CD4-positive, alpha-beta T cell treated with Interleukin-2 at 100 ng/mL for 4 hours (primary cell): ENCODE measurements around the gene TEX54.
"Not testable (repeated sequence)": the region's sequence is repeated elsewhere in the genome, so short reads cannot be mapped to it uniquely, and the experiment has no call there.

Experiments
- DNase-seq: peaks from one replicate; pipeline ENCODE4 v3.0.0-alpha.2; 2020; ENCODE audit warnings: low spot score

TEX54 gene

DNA sequence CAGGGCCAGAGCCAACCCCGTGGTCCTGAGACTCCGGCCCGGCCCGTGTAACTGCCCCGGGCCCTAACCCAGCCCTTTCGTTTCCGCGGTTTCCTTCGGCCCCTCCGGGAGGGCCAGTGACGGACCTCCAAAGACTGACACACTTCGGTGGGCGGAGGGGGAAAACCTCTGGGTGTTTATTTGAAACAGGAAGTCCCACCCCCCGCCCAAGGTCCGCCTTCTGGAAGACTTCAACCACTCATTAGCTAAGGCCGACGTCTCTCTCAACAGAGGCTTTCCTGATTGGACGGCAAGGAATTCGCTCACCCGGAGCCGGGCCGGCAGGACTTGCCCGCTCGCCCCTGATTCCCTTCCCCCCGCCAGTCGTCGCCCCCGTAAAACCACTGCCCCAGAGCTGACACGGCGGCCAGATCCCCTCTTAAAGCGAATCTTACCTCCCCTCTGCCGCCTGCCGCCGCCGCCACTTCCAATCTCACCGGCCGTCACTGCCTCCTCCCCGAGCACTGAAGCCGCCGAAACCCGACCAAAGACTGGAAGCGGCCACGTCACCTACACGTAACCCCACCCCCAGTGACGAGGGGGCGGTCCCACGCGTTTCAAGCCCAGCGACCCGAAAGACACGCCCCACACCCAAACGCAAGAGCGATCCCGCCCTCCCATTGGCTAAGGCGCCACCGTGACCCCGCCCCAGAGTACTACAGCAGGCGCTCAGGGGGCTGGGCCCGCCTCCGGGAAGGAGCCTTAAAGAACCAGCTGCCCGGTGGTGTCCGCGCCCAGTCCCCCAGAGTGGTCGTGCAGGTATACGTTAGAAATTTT, 913 bp downstream of the TEX54 start, which contains the start of gene STX5:
Gene STX5, minus strand, starts transcription at position 532 of the 816 bp plus-strand sequence. CDS start 808 bp downstream, outside the sequence.
- DNase-seq: peak; percentile 100

DNA sequence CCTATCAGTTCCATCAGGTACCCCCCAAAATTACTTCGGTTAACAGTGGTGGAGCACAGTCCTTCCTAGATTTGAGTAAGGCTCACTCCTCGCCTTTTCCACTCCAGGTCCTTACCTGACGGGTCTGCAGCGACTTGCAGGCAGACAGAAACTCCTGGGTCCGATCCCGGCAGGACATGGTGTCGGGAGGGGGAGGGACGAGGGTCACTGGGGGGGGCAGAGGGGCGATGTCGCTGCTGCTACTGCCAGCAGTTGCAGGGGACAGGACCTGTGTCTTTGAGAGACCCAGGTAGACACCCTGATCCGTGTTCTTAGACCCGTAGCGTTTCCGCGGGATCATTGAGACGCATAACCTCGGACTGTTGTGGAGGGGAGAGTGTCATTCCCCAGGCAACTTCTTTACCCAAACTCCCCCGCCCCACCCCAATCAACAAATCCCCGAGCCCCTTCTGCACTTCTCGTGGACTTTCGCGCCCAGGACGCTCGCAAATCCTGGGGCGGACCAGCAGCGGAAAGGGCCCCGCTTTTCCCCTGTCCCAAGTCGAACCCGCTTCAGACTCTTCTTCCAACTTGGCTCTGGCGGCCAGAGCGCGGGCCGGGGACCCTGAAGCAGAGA, 1.6 kb downstream of the TEX54 start:
- DNase-seq: no peak

DNA sequence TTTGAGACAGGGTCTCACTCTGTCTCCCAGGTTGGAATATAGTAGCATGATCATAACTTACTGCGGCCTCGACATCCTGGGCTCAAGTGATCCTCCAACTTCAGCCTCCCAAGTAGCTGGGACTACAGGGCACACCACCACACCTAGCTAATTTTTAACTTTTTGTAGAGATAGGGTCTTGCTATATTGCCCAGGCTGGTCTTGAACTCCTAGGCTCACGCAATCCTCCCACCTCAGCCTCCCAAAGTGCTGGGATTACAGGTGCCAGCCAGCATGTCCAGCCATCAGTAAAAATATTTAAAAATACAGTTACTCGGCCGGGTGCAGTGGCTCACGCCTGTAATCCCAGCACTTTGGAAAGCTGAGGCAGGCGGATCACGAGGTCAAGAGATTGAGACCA, 4.5 kb downstream of the TEX54 start:
- not testable (repeated sequence) for DNase-seq

DNA sequence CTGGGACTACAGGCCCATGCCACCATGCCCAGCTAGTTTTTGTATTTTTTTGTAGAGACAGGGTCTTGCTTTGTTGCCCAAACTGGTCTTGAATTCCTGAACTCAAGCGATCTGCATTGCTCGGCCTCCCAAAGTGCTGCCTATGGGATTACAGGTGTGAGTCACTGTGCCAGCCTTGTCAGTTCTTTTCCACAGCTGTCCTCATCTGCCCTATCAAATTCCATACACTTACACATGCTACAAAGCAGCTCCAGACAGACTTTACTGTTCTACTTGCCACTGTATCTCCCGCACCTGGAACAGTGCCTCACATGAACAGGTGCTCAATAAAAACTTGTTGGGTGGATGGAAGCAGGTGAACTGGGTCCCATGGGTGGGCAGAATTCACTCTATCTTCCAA, 9.0 kb downstream of the TEX54 start:
- DNase-seq: no peak

DNA sequence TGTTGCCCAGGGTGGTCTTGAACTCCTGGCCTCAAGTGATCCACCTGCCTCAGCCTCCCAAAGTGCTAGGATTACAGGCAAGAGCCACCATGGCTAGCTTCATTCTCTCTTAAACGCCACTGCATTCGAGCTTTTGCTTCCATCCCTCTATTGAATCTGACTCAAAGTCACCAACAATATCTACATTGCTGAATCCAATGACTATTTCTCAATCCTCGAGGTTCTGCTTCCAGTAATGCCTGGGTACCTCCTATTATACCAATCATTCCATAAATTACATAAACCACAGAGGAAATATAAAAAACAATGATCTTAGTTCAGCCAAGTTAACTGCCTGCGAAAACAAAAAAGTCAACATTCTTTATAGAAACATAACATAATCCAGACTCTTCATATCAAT, 15.5 kb downstream of the TEX54 start:
- no peak for DNase-seq

DNA sequence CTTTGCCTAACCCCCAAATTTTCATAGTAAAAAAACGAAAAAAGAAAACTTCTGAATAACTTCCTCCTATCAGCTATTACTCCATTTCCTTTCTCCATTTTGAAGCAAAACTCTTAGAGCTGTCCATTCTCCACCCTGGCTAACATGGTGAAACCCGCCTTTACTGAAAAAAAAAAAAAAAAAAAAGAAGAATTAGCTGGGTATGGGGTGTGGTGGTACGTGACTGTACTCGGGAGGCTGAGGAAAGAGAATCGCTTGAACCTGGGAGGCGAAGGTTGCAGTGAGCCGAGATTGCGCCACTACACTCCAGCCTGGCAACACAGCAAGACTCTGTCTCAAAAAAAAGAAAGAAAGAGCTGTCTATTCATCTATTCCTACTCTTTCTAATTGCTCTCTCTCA, 16.1 kb downstream of the TEX54 start:
- DNase-seq: no peak

DNA sequence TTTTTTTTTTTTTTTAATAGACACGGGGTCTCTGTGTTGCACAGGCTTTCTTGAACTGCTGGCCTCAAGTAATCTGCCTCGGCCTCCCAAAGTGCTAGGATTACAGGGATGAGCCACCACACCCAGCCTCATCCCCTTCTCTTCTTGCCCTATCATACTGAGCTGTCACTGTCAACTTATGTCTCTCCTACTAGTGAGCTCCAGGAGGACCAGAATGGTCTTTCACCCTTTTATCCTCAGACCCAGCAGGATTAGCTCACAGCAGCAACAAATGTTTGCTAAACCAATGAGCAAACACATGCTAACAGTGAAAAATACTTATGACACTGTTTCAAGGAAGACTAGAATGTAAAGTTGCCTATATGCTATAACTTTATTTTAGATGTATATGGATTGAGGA, 21.0 kb downstream of the TEX54 start:
- DNase-seq: no peak

DNA sequence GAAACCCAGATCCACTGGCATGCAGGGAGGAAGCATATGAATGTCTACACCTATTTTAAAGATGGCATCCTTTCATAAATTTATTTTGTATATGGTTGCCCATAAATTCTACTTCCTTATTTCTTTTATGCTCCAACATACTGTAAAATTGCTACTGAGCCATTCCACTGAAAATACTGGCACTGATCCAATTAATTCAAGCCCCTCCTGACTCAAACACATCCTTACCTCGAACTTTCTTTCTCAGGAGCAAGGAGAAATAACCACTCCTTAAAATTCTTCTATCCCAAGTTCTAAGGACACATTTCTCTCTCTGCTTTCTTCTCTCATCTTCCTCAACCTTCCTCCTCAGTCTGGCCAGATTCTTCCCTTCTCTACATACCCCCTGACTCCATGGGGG, 21.9 kb downstream of the TEX54 start:
- DNase-seq: no peak

DNA sequence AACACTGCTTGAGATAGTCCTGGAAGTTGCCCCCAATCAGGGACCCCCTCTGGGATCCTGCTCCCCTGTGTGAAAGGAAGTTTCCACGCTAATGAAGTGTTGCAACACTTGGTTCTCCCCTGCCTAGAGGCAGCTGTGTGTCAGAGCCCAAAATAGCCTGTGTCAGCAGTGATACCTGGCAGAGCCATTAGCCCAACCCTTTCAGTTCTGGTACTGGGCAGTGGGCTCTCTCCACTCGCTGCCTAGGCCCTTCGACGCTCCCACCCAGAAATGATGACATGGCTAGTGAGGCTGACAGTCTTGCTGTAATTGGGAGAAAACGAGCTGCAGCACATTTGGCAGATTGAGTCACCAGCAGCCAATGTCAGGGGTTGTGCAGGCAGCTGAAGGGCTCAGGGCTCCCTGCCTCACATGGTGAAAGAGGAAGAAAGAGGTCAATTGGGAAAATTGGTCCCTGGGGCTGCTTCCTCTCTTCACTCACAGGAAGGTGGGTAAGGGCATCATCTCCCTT, 26.0 kb downstream of the TEX54 start:
- DNase-seq: no peak

DNA sequence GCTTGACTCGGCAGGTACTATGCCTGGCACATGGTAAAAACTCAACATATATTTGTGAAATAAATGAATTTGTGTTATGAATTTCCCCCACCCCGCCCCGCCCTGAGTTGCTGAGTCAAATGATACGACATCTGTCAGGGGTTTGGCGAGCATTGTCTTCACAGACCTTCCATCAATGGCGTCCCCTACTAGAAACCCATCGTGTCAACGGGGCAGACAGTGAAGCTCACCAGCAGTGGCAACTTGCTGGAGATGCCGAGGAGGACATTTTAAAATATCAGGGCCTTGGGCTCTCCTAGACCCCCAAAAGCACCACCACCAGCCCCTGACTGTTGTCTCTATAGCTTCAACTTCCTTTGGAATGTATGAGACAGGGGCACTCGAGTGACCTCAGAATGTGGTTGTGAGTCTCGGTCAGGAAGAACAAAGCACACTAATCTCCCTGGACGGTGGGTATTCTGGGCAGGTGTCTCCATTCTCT, 26.6 kb downstream of the TEX54 start:
- DNase-seq: no peak

DNA sequence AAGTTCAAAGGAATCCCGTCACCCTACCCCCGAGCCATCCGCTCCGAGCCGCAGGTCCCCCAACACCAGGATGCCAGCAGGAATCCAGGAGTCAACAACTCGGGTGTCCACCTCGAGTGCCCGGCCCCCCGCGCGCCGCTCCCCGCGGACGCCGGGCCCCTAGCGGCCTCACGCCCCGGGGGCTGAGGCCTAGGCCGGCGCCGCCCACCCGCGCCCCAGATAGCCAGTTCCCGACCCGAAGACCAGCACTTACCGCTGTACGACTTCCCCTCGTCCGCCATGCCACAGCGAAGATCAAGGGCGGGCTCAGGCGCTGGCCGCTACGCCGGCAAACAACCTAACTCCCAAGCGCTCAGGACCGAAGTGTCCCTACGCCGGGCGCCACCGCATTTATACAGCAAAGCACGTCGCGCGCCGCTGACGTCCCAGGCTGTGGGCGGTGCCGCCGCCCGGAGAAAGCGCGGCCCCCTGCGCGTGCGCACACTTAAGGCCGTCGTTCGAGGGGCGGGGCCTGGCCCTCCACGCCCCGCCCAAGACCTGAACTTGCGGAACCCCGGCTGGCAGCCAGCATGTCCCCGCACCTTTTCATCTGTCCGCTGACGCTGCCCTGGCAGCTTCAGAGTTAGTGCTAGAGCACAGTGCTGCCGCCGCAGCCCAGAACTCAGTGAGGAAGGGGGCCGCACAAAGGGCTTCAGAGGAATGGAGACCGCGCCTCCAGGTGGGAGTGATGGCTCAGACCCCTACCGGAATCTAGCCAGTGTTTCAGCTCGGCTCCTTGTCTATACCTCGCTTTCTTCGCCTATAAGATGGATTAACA, 27.4 kb downstream of the TEX54 start, which contains the start of gene NXF1:
Gene NXF1, minus strand, starts transcription at position 365 of the 817 bp plus-strand sequence. Its CDS starts 84 bp downstream, at position 281.
- peak; percentile 96 for DNase-seq

DNA sequence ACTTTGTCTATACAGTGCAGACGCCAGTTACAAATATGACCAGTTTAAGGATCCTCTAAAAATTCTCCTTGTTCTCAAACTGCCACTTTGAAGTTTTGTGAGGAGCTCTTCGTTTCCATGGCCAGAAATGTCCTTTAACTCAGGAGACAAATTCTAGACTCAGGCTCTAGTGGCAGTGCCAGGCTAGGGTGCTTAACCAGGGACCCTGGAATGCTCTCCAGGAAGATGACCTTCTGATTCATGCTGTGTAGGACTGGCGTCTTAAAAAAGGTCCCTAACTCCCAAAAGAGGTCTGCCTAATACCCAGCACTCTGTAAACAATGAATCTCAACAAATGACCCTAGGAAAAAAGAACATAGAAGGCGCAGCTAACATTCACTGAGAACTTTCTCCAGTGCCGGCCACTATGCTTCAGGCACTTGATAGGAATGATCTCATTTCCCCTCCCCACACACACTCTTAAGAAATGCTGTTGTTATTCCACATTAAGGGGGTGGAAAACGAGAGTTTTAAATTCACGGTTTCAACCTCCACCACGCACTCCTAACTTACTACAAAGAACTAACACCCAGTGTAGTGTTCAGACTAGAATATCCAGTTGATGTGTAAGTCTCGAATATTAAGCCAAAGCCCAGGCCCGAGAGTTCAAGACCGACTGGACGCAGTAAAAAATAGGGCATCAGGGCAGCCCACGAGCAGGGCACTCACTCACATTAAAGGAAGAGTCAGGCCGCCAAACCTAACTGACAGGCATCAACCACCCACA, 28.1 kb downstream of the TEX54 start:
- DNase-seq: peak; percentile 35

DNA sequence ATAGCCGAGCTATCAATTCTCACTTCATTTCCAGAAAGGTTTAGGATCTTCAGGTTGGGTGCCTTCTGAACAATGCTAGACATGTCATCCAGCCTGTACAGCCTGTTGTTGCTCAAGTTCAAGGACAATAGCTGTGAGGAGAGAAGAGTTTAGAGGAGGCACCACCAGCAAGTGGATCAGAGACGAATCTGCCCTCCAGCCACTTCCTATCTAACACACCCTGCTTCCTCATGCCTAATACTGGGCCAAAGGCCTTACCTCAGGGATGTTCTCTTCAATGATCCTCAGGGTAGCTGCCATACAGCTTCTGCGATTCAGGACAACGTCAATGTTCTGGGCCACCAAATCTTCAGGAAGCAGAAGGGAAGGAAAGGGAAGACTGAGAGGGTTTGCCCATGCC, 31.6 kb downstream of the TEX54 start:
- no peak for DNase-seq

DNA sequence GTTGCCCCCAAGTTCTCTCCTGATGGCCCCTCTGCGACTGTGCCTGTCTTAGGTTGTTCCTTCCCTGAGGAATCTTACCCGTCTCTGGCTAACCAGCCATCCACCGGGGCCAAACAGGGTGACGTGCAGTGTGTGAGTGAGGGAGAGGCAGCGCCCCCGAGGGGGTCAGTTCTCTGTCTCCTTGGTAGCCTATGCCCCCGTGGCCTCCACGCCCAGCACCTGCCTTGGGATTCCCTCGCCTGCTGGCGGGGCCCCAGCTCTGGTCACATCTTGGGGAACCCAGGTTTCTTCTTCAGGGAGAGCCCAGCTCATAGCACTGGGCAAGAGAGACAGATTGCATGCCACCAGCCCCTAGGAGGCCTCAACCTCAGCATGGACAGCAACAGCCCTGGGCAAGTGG, 33.2 kb downstream of the TEX54 start:
- DNase-seq: no peak

DNA sequence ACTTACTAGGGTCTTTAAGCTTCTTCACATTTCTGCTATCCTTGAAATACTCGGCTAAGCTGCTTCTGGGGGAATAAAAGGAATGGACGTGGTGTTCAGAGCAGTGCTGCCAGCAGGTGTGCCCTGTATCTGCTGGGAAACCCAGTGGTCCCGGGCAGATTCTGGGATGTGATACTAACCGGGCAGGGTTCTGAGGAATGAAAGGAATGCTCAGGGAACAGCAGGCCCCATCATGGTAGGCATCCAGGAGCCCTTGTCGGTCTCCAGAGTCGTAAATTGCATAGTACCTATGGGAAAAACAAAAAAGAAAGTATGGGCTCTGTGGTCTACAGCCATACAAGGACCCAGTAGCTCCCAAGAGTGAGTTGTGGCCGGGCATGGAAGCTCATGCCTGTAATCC, 36.4 kb downstream of the TEX54 start:
- no peak for DNase-seq

DNA sequence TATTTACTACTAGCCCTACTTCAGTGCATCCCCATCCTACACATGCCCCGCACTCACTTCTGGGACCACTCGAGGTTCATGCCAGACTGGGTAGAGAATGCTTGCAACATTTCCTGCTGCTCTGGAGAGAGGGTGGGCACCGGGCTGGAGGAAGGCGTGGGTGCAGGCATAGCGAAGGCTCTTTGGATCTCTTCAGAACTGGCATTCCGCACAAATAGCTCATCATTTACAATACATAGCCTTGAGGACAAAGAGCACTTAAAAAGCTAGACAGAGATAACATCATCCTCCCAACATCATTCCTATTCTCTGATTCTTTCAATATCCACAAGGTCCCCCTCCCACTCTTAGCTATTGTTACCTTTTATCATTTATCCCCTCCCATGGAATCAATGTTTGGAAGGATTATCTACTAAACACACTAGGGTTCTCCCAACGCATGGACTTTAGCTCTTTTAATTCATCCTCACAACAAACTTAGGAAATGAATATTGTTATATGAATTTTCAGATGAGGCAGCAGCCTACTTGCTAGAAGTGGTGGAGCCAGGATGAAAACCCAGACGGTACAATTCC, 38.4 kb downstream of the TEX54 start:
- no peak for DNase-seq

DNA sequence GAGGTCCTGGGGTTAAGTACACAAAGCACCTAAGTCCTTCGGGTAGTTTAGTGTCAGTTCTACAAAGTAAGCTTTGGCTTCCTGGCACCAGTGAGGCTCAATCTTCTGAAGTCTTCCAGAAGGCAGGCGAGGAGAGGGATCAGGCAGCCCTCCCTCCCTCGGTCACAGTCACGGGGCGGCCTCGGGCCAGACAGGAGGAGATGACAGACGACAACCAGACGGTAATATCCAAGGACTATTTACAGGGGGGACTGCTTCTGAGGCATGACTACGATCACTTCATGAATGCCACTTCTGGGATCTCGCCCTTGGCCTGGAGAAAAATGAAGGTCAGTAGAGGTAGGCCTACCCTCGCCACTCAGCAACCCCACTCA, 40.5 kb downstream of the TEX54 start:
- DNase-seq: no peak

DNA sequence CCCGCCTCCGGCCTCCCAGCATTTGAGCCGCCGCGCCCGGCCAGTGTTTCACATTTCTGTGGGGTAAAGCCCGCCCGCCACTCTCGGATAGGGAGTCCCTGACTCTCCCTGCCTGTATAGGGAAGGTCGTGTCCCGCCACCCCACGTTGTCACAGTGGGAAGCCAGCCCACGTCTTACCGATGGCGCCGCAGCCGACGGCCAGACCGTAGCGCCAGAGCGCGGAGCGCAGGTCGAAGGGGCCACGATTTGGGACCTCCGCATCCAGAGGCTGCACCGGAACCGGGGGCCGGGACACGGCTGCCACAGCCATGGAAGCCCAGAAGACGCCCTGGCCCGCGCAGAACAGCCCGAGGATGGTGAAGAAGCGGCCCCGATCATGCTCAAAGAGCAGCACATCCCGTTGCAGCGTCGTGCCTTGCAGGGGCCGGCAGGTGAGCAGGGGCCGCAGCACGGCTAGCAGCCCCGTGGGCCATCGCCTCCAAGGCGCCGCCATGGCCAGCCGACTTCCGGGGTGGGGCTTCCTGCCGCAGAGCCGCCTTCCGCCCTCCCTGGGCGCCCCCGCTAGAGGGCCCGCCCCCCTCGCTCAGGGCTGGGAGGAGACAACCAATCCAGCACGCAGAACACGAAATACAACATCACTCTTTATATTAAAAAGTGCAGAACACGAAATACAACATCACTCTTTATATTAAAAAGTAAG, 41.0 kb downstream of the TEX54 start, which contains the start of gene TMEM223:
Gene TMEM223, minus strand, starts transcription at position 506 of the 701 bp plus-strand sequence. Its CDS starts 12 bp downstream, at position 494.
- DNase-seq: peak; percentile 90

DNA sequence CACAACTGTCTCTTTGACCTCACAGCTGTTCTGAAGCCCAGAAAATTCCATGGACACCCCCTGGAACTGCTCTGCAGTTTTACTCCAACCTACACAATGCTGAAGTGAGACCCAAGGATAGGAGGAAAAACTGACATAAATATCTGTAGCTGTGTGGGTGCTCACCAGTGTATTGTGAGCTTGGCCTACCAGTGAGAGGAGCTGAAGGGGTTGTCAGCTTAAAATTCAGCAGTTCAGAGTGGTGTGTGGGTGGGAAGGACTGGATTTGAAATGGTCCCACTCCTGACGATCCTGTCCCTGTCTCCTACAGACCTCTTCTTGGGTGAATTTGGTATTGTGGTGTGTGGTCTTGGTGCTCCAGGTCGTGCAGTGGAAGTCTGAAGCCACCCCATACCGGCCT, 43.1 kb downstream of the TEX54 start:
- no peak for DNase-seq

DNA sequence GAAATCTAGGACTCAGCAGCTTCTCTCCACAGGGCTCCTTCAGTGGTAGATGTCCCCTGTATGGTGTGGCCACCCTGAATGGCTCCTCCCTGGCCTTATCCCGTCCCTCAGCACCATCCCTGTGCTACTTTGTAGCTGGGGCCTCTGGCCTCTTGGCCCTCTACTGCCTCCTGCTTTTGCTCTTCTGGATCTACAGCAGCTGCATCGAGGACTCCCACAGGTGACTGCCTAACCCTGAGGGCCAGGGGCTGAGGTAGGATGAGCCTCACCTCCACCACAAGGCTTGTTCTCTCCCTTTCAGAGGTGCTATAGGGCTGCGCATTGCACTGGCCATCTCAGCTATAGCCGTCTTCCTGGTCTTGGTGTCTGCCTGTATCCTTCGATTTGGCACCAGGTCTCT, 43.6 kb downstream of the TEX54 start:
- no peak for DNase-seq
